ENCODE measurements around the gene IFNA5.

Gene IFNA5

GRCh38 chr9:21336457-21336856, 31.3 kb upstream of the IFNA5 start:
- Histone ChIP-seq H2BK5ac (ENCODE audit: low read length) (no peak overlapping the region), H3K14ac (ENCODE audit: low read length) (no peak overlapping the region), H3K9me3 (replicated peaks in 1 of 2; ENCODE audit: control insufficient read depth in 2 of 2, insufficient read depth in 1 of 2, low read depth in 1 of 2, low read length in 2 of 2) (peaks cover 0 to 5% of the 10 kb centered on the region in 2 donors), H3K23ac (ENCODE audit: low read depth, low read length, poor library complexity) (no peak overlapping the region), H3K4me3 (ENCODE audit: low read length in 2 of 2) (no peak overlapping the region), H3K79me1 (ENCODE audit: low read depth, low read length) (peaks cover 5% of the 10 kb centered on the region), H2BK12ac (ENCODE audit: low read length) (no peak overlapping the region), H2AK5ac (ENCODE audit: low read depth, low read length) (no peak overlapping the region), H2BK15ac (ENCODE audit: low read length) (no peak overlapping the region), H3K27me3 (ENCODE audit: control insufficient read depth in 3 of 3, insufficient read depth in 3 of 3, low read depth in 1 of 3, low read length in 3 of 3) (peaks cover 0 to 7% (median 0%) of the 10 kb centered on the region in 3 experiments), H2AFZ (ENCODE audit: low read length) (peak overlapping the region; percentile 61), H3K4ac (ENCODE audit: low read length) (no peak overlapping the region), H3K9ac (ENCODE audit: low read depth, low read length, poor library complexity) (no peak overlapping the region), H3K36me3 (replicated peaks in 1 of 2; ENCODE audit: control insufficient read depth in 2 of 2, insufficient read depth in 2 of 2, low read length in 2 of 2) (peaks cover 0 to 25% of the 10 kb centered on the region in 2 donors), H2BK120ac (ENCODE audit: low read depth, low read length) (no peak overlapping the region), H3K4me1 (ENCODE audit: control insufficient read depth in 2 of 2, insufficient read depth in 1 of 2, low read depth in 1 of 2, low read length in 2 of 2) (peaks cover 6 to 16% of the 10 kb centered on the region in 2 donors), H4K91ac (ENCODE audit: low read depth, low read length, poor library complexity) (no peak overlapping the region), H3K4me2 (ENCODE audit: insufficient read depth, low read length, poor library complexity, severe bottlenecking) (no peak overlapping the region), H4K8ac (ENCODE audit: low read depth, low read length) (no peak overlapping the region), H3K27ac (replicated peaks; ENCODE audit: low read length) (no peak overlapping the region), H3K18ac (ENCODE audit: low read length) (no peak overlapping the region)
- no peak for DNase-seq (ENCODE audit: low spot score)

DNA sequence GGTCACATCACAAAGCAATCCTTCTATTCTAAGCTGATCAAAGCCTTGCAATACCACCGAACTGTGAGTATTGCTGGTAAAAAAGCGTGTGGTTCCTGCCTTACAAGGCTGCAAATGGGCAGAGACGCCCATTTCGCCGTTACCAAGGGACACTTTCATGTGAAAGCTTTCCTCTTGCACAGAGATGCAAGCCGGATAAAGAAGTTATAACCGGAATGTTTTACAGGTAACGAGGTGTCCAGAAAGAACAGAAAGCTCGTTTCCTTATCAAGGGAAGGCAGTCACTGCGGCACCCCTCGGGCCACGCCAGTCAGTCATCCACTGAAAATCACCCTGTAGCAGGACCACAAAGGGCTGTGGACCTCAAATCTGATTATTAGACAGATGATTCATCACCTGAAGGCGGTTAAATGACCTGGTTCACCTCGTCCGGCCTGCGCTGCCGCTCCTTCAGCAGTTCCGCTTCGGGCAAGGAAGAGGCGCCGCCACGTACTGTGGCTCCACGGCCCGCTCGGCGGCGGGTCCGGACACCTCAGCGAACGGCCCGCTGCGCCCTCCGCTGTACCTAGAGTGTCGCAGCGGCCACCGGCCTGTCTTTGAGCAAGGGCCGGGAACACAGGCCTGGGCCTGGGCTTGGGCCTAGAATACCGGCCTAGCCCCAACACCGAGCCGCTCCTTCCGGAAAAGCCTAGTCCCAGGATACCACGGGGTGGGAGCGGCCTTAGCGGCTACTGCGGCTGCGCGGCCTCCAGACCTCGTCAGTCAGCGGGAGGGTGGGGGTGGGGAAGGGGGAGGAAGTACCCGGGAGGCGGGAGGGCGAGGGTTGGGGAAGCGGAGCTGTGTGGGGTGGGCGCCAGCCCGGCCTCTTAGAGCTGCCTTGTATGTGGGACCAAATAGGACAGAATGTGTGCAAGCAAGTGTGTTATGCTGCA, 29.9 kb upstream of the IFNA5 start, which contains the start of gene KLHL9:
KLHL9 (minus strand) TSS at position 704 of the 932 bp plus-strand sequence; CDS start at position 159, 545 bp downstream.
- Histone ChIP-seq H3K18ac (ENCODE audit: low read length) (peak within 1 kb of the TSS; percentile 99), H3K9me3 (replicated peaks in 1 of 2; ENCODE audit: control insufficient read depth in 2 of 2, insufficient read depth in 1 of 2, low read depth in 1 of 2, low read length in 2 of 2) (peaks cover 0 to 5% of the 10 kb centered on the region in 2 donors), H2AK5ac (ENCODE audit: low read depth, low read length) (no peak within 1 kb of the TSS), H3K27ac (replicated peaks; ENCODE audit: low read length) (peak within 1 kb of the TSS; percentile 59), H3K79me1 (ENCODE audit: low read depth, low read length) (peaks cover 5% of the 10 kb centered on the region), H3K23ac (ENCODE audit: low read depth, low read length, poor library complexity) (peak within 1 kb of the TSS; percentile 11), H3K27me3 (ENCODE audit: control insufficient read depth in 3 of 3, insufficient read depth in 3 of 3, low read depth in 1 of 3, low read length in 3 of 3) (peaks cover 0 to 7% (median 0%) of the 10 kb centered on the region in 3 experiments), H4K91ac (ENCODE audit: low read depth, low read length, poor library complexity) (no peak within 1 kb of the TSS), H2BK120ac (ENCODE audit: low read depth, low read length) (no peak within 1 kb of the TSS), H3K4ac (ENCODE audit: low read length) (no peak within 1 kb of the TSS), H4K8ac (ENCODE audit: low read depth, low read length) (peak within 1 kb of the TSS; percentile 84), H2BK12ac (ENCODE audit: low read length) (no peak within 1 kb of the TSS), H3K4me1 (ENCODE audit: control insufficient read depth in 2 of 2, insufficient read depth in 1 of 2, low read depth in 1 of 2, low read length in 2 of 2) (peaks cover 6 to 16% of the 10 kb centered on the region in 2 donors), H3K36me3 (replicated peaks in 1 of 2; ENCODE audit: control insufficient read depth in 2 of 2, insufficient read depth in 2 of 2, low read length in 2 of 2) (peaks cover 0 to 40% of the 10 kb centered on the region in 2 donors), H2AFZ (ENCODE audit: low read length) (peak within 1 kb of the TSS; percentile 94), H2BK15ac (ENCODE audit: low read length) (no peak within 1 kb of the TSS), H3K14ac (ENCODE audit: low read length) (peak within 1 kb of the TSS; percentile 99), H3K4me3 (ENCODE audit: low read length in 2 of 2) (peak within 1 kb of the TSS; percentile 92 to 95), H3K9ac (ENCODE audit: low read depth, low read length, poor library complexity) (peak within 1 kb of the TSS; percentile 96), H2BK5ac (ENCODE audit: low read length) (no peak within 1 kb of the TSS), H3K4me2 (ENCODE audit: insufficient read depth, low read length, poor library complexity, severe bottlenecking) (peak within 1 kb of the TSS; percentile 65)
- DNase-seq (ENCODE audit: low spot score) = peak; percentile 87
- no CpG with 5 or more reads among the region's 55 CpGs for WGBS, 2 donors (ENCODE audit: extremely low coverage in 2 of 2, insufficient read length in 2 of 2, insufficient replicate concordance in 1 of 2)

GRCh38 chr9:21333226-21333625, 28.1 kb upstream of the IFNA5 start:
- Histone ChIP-seq H3K18ac (ENCODE audit: low read length) (no peak overlapping the region), H3K4me1 (ENCODE audit: control insufficient read depth in 2 of 2, insufficient read depth in 1 of 2, low read depth in 1 of 2, low read length in 2 of 2) (peaks cover 6 to 16% of the 10 kb centered on the region in 2 donors), H2AFZ (ENCODE audit: low read length) (no peak overlapping the region), H3K23ac (ENCODE audit: low read depth, low read length, poor library complexity) (no peak overlapping the region), H4K8ac (ENCODE audit: low read depth, low read length) (no peak overlapping the region), H3K79me1 (ENCODE audit: low read depth, low read length) (peaks cover 5% of the 10 kb centered on the region), H3K27ac (replicated peaks; ENCODE audit: low read length) (no peak overlapping the region), H3K9me3 (replicated peaks in 1 of 2; ENCODE audit: control insufficient read depth in 2 of 2, insufficient read depth in 1 of 2, low read depth in 1 of 2, low read length in 2 of 2) (peaks cover 0 to 5% of the 10 kb centered on the region in 2 donors), H3K4me3 (ENCODE audit: low read length in 2 of 2) (peak overlapping the region in 1 of 2 donors; percentile 11), H3K36me3 (replicated peaks in 1 of 2; ENCODE audit: control insufficient read depth in 2 of 2, insufficient read depth in 2 of 2, low read length in 2 of 2) (peaks cover 0 to 56% of the 10 kb centered on the region in 2 donors), H3K9ac (ENCODE audit: low read depth, low read length, poor library complexity) (no peak overlapping the region), H2BK120ac (ENCODE audit: low read depth, low read length) (no peak overlapping the region), H3K4ac (ENCODE audit: low read length) (no peak overlapping the region), H2BK12ac (ENCODE audit: low read length) (no peak overlapping the region), H4K91ac (ENCODE audit: low read depth, low read length, poor library complexity) (no peak overlapping the region), H2BK5ac (ENCODE audit: low read length) (no peak overlapping the region), H2AK5ac (ENCODE audit: low read depth, low read length) (no peak overlapping the region), H3K14ac (ENCODE audit: low read length) (no peak overlapping the region), H3K4me2 (ENCODE audit: insufficient read depth, low read length, poor library complexity, severe bottlenecking) (no peak overlapping the region), H3K27me3 (ENCODE audit: control insufficient read depth in 3 of 3, insufficient read depth in 3 of 3, low read depth in 1 of 3, low read length in 3 of 3) (no peaks in the 10 kb centered on the region), H2BK15ac (ENCODE audit: low read length) (no peak overlapping the region)
- DNase-seq (ENCODE audit: low spot score) = no peak
- WGBS, 2 donors (ENCODE audit: extremely low coverage in 2 of 2, insufficient read length in 2 of 2, insufficient replicate concordance in 1 of 2) = no CpG with 5 or more reads among the region's 2 CpGs

DNA sequence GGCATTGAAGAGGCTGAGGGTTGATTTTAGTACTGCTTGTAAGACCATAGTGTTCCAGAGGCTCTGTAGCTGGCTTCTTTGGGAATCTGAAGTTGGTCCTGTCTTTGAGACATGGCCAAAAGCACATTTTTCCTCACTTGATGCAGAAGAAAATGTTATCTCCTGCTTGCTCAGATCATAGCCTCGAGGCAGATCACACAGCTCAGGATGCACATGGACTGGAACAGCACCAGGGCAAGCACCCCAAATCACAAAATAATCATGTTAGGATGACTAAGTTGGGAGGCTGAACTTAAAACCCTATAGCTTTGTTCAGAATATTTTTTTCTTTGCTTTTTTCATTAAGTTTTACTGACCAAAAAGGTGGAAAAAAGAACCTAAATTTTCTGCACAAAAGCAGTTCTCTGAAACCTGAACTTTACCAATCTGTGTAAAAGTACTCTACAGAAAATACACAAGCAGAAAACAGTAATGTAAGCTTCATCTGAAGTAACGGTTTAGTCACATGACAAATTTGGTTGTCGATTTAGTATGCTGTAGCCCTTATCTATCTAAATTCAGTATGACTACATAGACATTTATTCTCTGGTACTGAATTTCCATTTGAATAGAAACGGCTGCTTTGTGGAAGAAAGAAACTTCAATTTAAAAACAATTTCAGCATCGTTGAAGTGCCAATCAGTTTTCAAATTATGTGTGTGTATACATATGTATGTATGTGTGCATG, 26.7 kb upstream of the IFNA5 start:
- no peaks in the 10 kb centered on the region for H3K27me3 ChIP-seq (ENCODE audit: control insufficient read depth in 3 of 3, insufficient read depth in 3 of 3, low read depth in 1 of 3, low read length in 3 of 3)
- WGBS, 2 donors (ENCODE audit: extremely low coverage in 2 of 2, insufficient read length in 2 of 2, insufficient replicate concordance in 1 of 2) = no CpG with 5 or more reads among the region's 5 CpGs
- DNase-seq (ENCODE audit: low spot score) = no peak
- no peak overlapping the region for H3K4me2 ChIP-seq (ENCODE audit: insufficient read depth, low read length, poor library complexity, severe bottlenecking)
- peaks cover 6 to 16% of the 10 kb centered on the region in 2 donors for H3K4me1 ChIP-seq (ENCODE audit: control insufficient read depth in 2 of 2, insufficient read depth in 1 of 2, low read depth in 1 of 2, low read length in 2 of 2)
- H3K27ac ChIP-seq (replicated peaks; ENCODE audit: low read length) = no peak overlapping the region
- H3K14ac ChIP-seq (ENCODE audit: low read length) = no peak overlapping the region
- H2BK12ac ChIP-seq (ENCODE audit: low read length) = no peak overlapping the region
- H4K91ac ChIP-seq (ENCODE audit: low read depth, low read length, poor library complexity) = no peak overlapping the region
- peaks cover 5% of the 10 kb centered on the region for H3K79me1 ChIP-seq (ENCODE audit: low read depth, low read length)
- no peak overlapping the region for H2AFZ ChIP-seq (ENCODE audit: low read length)
- H2BK120ac ChIP-seq (ENCODE audit: low read depth, low read length) = no peak overlapping the region
- H2BK5ac ChIP-seq (ENCODE audit: low read length) = no peak overlapping the region
- H2AK5ac ChIP-seq (ENCODE audit: low read depth, low read length) = no peak overlapping the region
- peaks cover 0 to 56% of the 10 kb centered on the region in 2 donors for H3K36me3 ChIP-seq (replicated peaks in 1 of 2; ENCODE audit: control insufficient read depth in 2 of 2, insufficient read depth in 2 of 2, low read length in 2 of 2)
- no peak overlapping the region for H3K9ac ChIP-seq (ENCODE audit: low read depth, low read length, poor library complexity)
- H3K9me3 ChIP-seq (replicated peaks in 1 of 2; ENCODE audit: control insufficient read depth in 2 of 2, insufficient read depth in 1 of 2, low read depth in 1 of 2, low read length in 2 of 2) = peaks cover 0 to 5% of the 10 kb centered on the region in 2 donors
- no peak overlapping the region for H2BK15ac ChIP-seq (ENCODE audit: low read length)
- H4K8ac ChIP-seq (ENCODE audit: low read depth, low read length) = no peak overlapping the region
- no peak overlapping the region for H3K23ac ChIP-seq (ENCODE audit: low read depth, low read length, poor library complexity)
- H3K4me3 ChIP-seq (ENCODE audit: low read length in 2 of 2) = no peak overlapping the region
- no peak overlapping the region for H3K4ac ChIP-seq (ENCODE audit: low read length)
- H3K18ac ChIP-seq (ENCODE audit: low read length) = no peak overlapping the region

Data from neuronal stem cell (in vitro differentiated cells).